Sigmoid colon (tissue), 7 donors: ENCODE measurements around the gene PICK1. TPM values are rescaled to one million over a fixed set of nuclear protein-coding genes. Genes with fewer than 3 reads are reported as not detected.

Experiments used
- DNase-seq: peaks from one replicate; pipeline ENCODE4 v3.0.0-alpha.2; 2019
- H3K27ac ChIP-seq, 4 donors: fragments of 200-600 bp; sonication (generic); one replicate each; pipeline ENCODE4 v1.5.1; 2016 to 2019; ENCODE audit warnings: mild to moderate bottlenecking in 1 of 4
- H3K27me3 ChIP-seq, 3 donors: fragments of 200-600 bp; sonication (generic); one replicate each; pipeline ENCODE4 v1.5.1; 2019; ENCODE audit warnings: mild to moderate bottlenecking in 1 of 3
- H3K36me3 ChIP-seq, 4 donors: fragments of 200-600 bp; sonication (generic); one replicate each; pipeline ENCODE4 v1.5.1; 2016 to 2019
- H3K4me1 ChIP-seq, 4 donors: fragments of 200-600 bp; sonication (generic); one replicate each; pipeline ENCODE4 v1.5.1; 2017 to 2019
- H3K4me3 ChIP-seq, 4 donors: fragments of 200-600 bp; sonication (generic); one replicate each; pipeline ENCODE4 v1.5.1; 2017 to 2019; ENCODE audit warnings: mild to moderate bottlenecking in 2 of 4, moderate library complexity in 1 of 4
- H3K9me3 ChIP-seq, 4 donors: fragments of 200-600 bp in 3 of 4; sonication (generic) in 3 of 4; one replicate each; pipeline versions ENCODE4 v1.5.1 to v1.6.1; 2013 to 2019
- EP300 ChIP-seq, 4 donors: sonication (generic); formaldehyde crosslinking; IDR thresholded peaks; one replicate each; pipeline ENCODE4 v1.6.1; 2017; ENCODE audit warnings: antibody characterized with exemption in 4 of 4
- POLR2A ChIP-seq, 2 donors: fragments of 450-650 bp; IDR thresholded peaks; one replicate each; pipeline ENCODE4 v1.6.1; 2016; ENCODE audit warnings: antibody characterized with exemption in 2 of 2, mild to moderate bottlenecking in 2 of 2, moderate library complexity in 2 of 2
- POLR2AphosphoS5 ChIP-seq, 4 donors: sonication (generic); formaldehyde crosslinking; IDR thresholded peaks; one replicate each; pipeline ENCODE4 v1.6.1; 2017; ENCODE audit warnings: antibody characterized with exemption in 4 of 4
- WGBS, 2 donors: extraction: QIAGEN DNeasy Blood & Tissue Kit; methylation state at CpG; one replicate each; pipeline ENCODE4 v1.1.7; 2013; 5-methylcytosine and 5-hydroxymethylcytosine counted together
- intact Hi-C: fragments of 100-400 bp; cut with DNase I; formaldehyde crosslinking; loops from one replicate; pipeline ENCODE4 v1.15.1; 2023
- polyA plus RNA-seq, 3 donors: library from polyadenylated mRNA; stranded (reverse); fragments of 200-250 nt; gene quantifications; one replicate each; pipeline ENCODE4 v1.2.3, GENCODE V29; 2013
- total RNA-seq, 4 donors: library from RNA; depleted of rRNA; stranded (reverse); fragments of >200 nt; gene quantifications; one replicate each; pipeline ENCODE4 v1.1.0, GENCODE V29; 2016
- TF ChIP-seq, protein P1 (sequence below), 4 experiments: fragments of 450-650 bp in 3 of 4; fragments of 200-600 bp in 1 of 4; IDR thresholded peaks; one replicate each; pipeline ENCODE4 v1.5.1; 2016 to 2019; ENCODE audit warnings: antibody characterized with exemption in 4 of 4, mild to moderate bottlenecking in 3 of 4, moderate library complexity in 2 of 4
- donor health status: healthy with polysubstance abuse.
- donor health status: Bipolar disorder and iron deficiency.
- donor health status: healthy.

The PICK1 gene
- total and polyA plus RNA-seq, 7 donors, result 14.3 to 38.9 (median 21.0) TPM

DNA sequence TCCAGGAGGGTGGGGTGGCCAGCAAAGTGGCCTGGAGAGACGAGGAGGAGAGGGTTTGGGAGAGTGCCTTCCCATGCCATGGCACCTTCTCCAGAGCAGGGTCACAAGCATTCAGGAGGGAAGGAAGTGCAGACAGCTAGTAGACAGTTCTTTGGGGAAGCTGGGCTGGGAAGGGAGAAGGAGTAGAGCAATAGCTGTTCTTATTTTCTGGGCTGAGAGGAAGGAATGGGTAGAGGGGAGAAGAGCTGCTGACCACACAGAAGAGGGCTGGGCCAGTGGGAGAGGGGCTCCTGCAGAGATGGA lies 14.8 kb upstream of the PICK1 start:
- H3K9me3 ChIP-seq, result no peaks in the 10 kb centered on the region

GRCh38 chr22:38043151-38044039 lies 13.8 kb upstream of the PICK1 start:
- Histone ChIP-seq H3K4me1 (peaks cover 0 to 5% (median 0%) of the 10 kb centered on the region in 4 donors), H3K27me3 (no peaks in the 10 kb centered on the region), H3K9me3 (no peaks in the 10 kb centered on the region), H3K27ac (peak overlapping the region in 1 of 4 donors; percentile 17), H3K4me3 (no peak overlapping the region), H3K36me3 (no peaks in the 10 kb centered on the region)
- intact Hi-C loops, result no loop called here
- WGBS, 2 donors, result 90 to 94% methylated on average over 16 of the region's 16 CpGs
- no peak for DNase-seq
- TF ChIP-seq EP300 (IDR thresholded peaks at IDR 0.05) (no peak), POLR2AphosphoS5 (IDR thresholded peaks at IDR 0.05) (no peak), POLR2A (IDR thresholded peaks at IDR 0.05) (no peak)
- TF ChIP-seq, protein P1, sequence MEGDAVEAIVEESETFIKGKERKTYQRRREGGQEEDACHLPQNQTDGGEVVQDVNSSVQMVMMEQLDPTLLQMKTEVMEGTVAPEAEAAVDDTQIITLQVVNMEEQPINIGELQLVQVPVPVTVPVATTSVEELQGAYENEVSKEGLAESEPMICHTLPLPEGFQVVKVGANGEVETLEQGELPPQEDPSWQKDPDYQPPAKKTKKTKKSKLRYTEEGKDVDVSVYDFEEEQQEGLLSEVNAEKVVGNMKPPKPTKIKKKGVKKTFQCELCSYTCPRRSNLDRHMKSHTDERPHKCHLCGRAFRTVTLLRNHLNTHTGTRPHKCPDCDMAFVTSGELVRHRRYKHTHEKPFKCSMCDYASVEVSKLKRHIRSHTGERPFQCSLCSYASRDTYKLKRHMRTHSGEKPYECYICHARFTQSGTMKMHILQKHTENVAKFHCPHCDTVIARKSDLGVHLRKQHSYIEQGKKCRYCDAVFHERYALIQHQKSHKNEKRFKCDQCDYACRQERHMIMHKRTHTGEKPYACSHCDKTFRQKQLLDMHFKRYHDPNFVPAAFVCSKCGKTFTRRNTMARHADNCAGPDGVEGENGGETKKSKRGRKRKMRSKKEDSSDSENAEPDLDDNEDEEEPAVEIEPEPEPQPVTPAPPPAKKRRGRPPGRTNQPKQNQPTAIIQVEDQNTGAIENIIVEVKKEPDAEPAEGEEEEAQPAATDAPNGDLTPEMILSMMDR (IDR thresholded peaks at IDR 0.05), result no peak

More for the DNA sequence above, 14.8 kb upstream of the PICK1 start:
- peaks cover 0 to 5% (median 0%) of the 10 kb centered on the region in 4 donors for H3K4me1 ChIP-seq
- intact Hi-C loops, result no loop called here
- no peak for DNase-seq
- no peaks in the 10 kb centered on the region for H3K36me3 ChIP-seq
- TF ChIP-seq POLR2A (IDR thresholded peaks at IDR 0.05), result no peak
- TF ChIP-seq POLR2AphosphoS5 (IDR thresholded peaks at IDR 0.05), result no peak
- TF ChIP-seq, protein P1 (IDR thresholded peaks at IDR 0.05), result no peak
- TF ChIP-seq EP300 (IDR thresholded peaks at IDR 0.05), result no peak
- H3K27ac ChIP-seq, result peak overlapping the region in 3 of 4 donors; percentile 14 to 35 (median 17)
- no peaks in the 10 kb centered on the region for H3K27me3 ChIP-seq
- no peak overlapping the region for H3K4me3 ChIP-seq
- 48 to 70% methylated on average over 1 of the region's 1 CpG for WGBS, 2 donors

DNA sequence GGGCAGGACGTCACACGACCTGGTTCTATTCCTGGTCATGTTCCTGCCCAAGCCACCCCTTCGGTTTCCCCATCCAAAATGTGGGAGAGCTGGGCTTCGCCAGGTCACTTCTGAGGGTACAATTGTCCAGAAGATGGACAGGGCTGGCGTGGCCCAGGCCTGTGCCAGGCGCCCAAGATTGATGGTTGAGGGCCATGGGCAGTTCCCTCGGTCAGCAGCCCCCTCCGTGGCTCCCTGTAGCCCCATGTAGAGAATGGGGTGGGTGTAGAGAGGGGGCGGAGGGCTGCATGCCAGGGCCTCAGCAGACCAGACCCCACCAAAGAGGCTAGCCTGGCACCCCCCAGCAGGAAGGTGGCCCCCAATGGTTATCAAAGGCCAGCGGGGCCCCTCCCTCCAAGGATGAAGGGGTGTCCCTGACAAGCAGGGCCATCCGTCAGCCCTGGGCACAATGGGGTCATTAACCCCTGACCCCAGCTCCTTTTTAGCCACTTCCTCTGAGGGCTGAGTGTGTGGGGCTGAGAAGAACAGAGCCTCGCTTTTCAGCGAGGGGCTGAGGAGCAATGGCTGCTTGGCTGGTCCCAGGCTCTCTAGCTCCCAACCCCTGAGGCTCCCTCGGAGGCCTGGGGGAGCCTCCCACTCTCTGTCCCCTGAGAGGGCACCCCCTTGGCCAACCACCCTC lies 11.0 kb upstream of the PICK1 start:
- TF ChIP-seq EP300 (IDR thresholded peaks at IDR 0.05) (no peak), POLR2A (IDR thresholded peaks at IDR 0.05) (no peak), POLR2AphosphoS5 (IDR thresholded peaks at IDR 0.05) (no peak)
- TF ChIP-seq, protein P1 (IDR thresholded peaks at IDR 0.05), result no peak
- Histone ChIP-seq H3K27me3 (no peaks in the 10 kb centered on the region), H3K9me3 (no peaks in the 10 kb centered on the region), H3K4me3 (no peak overlapping the region), H3K4me1 (no peaks in the 10 kb centered on the region), H3K36me3 (no peaks in the 10 kb centered on the region), H3K27ac (peak overlapping the region in 3 of 4 donors; percentile 10 to 22 (median 17))
- DNase-seq, result no peak
- 81 to 84% methylated on average over 14 of the region's 14 CpGs for WGBS, 2 donors
- intact Hi-C loops, result no loop called here

DNA sequence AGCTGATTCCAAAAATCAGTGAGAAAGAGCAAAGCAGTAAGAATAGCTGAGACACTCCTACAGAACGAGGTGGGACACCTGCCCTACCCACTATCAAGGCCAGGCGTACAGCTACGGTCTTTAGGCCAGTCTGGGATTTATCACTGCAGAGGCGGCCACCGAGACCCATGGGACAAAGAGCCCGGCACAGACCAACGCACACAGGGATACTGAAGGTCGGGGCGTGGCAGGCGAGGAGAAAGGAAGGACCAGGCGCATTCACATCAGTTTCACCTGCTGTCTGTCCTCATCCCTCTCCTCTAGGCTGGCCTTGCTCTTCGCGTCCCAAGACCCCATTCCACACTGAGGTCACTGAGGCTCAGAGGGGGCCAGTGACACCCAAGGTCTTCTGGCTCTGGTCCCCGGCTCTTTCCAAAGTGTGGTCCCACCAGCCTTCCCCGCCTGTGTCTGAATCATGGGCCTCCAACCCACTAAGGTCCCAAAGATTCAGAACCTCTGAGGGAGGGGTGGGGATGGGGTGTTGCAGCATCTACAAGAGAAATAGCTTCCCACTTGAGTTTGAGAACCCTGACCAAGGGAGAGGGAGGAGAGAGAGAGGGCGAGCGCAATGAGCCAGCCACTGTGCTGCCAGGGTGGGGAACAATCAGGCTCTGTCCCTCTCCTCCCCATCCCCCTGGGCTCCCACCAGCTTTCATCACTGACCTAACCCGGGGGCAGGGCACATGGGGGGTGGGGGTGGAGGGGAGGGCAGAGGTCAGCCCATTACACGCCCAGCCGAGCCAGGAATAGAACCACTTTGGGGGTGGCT lies 7.2 kb upstream of the PICK1 start:
- peaks cover 0 to 10% (median 0%) of the 10 kb centered on the region in 4 donors for H3K4me1 ChIP-seq
- H3K36me3 ChIP-seq, result no peaks in the 10 kb centered on the region
- no peaks in the 10 kb centered on the region for H3K9me3 ChIP-seq
- intact Hi-C loops, result loop anchor here (5.0 to 10.0 kb wide), 3 partner anchors 52 to 455 kb away; partner anchors contain the start of gene DDX17
- H3K27ac ChIP-seq, result peak overlapping the region in 3 of 4 donors; percentile 43 to 65 (median 56)
- DNase-seq, result no peak
- H3K4me3 ChIP-seq, result no peak overlapping the region
- TF ChIP-seq POLR2AphosphoS5 (IDR thresholded peaks at IDR 0.05), result peak in 2 of 4 donors; percentile 52 to 71
- TF ChIP-seq, protein P1 (IDR thresholded peaks at IDR 0.05), result no peak
- TF ChIP-seq POLR2A (IDR thresholded peaks at IDR 0.05), result peak in 1 of 2 donors; percentile 31
- no peak for TF ChIP-seq EP300 (IDR thresholded peaks at IDR 0.05)
- H3K27me3 ChIP-seq, result no peaks in the 10 kb centered on the region
- 47 to 78% methylated on average over 20 of the region's 20 CpGs for WGBS, 2 donors
